GM18858 (cell line): ENCODE measurements around the gene MAGEA4.
"Not testable (repeated sequence)": the region's sequence is repeated elsewhere in the genome, so short reads cannot be mapped to it uniquely, and the experiment has no call there.

ENCODE experiments used
- ATAC-seq: cut with Tn5 transposase; IDR thresholded peaks from one replicate; pipeline ENCODE4 v1.9.1; 2021; ENCODE audit not compliant: unreplicated experiment

The MAGEA4 gene

GRCh38 chrX:151912780-151913179, at the start of gene MAGEA4:
TSS of gene MAGEA4 (plus strand) at chrX:151912889. CDS start at chrX:151923665, 10,776 bp downstream.
- ATAC-seq = no peak

GRCh38 chrX:151870602-151871001, 42.1 kb upstream of the MAGEA4 start:
- ATAC-seq = no peak

GRCh38 chrX:151871244-151871643, 41.4 kb upstream of the MAGEA4 start:
- ATAC-seq = no peak

- ATAC-seq = no peak
These were observed 39.6 kb upstream of the MAGEA4 start for GRCh38 chrX:151873096-151873495.

GRCh38 chrX:151875270-151876026, 37.2 kb upstream of the MAGEA4 start:
- no peak for ATAC-seq

- ATAC-seq = no peak
These were observed 34.1 kb upstream of the MAGEA4 start for GRCh38 chrX:151878574-151878973.

GRCh38 chrX:151879856-151880255, 32.8 kb upstream of the MAGEA4 start:
- no peak for ATAC-seq

- ATAC-seq = no peak
These were observed 31.8 kb upstream of the MAGEA4 start for GRCh38 chrX:151880895-151881294.

GRCh38 chrX:151889421-151889820, 23.3 kb upstream of the MAGEA4 start:
- no peak for ATAC-seq

GRCh38 chrX:151896734-151897474, 15.8 kb upstream of the MAGEA4 start:
- ATAC-seq = no peak

GRCh38 chrX:151899622-151900021, 13.1 kb upstream of the MAGEA4 start:
- ATAC-seq = no peak

GRCh38 chrX:151901826-151902225, 10.9 kb upstream of the MAGEA4 start:
- ATAC-seq = no peak

- ATAC-seq = no peak
These were observed 9.7 kb upstream of the MAGEA4 start for GRCh38 chrX:151902813-151903591.

GRCh38 chrX:151904989-151905388, 7.7 kb upstream of the MAGEA4 start:
- ATAC-seq = no peak

- ATAC-seq = no peak
These were observed 468 bp upstream of the MAGEA4 start for GRCh38 chrX:151912221-151912620.

- ATAC-seq = not testable (repeated sequence)
These were observed 6.0 kb downstream of the MAGEA4 start for GRCh38 chrX:151918736-151919135.

GRCh38 chrX:151919610-151920009, 6.9 kb downstream of the MAGEA4 start:
- no peak for ATAC-seq

- no peak for ATAC-seq
These were observed 7.4 kb downstream of the MAGEA4 start for GRCh38 chrX:151920101-151920500.

- no peak for ATAC-seq
These were observed 7.8 kb downstream of the MAGEA4 start for GRCh38 chrX:151920530-151920929.

GRCh38 chrX:151921292-151921691, 8.6 kb downstream of the MAGEA4 start:
- no peak for ATAC-seq

- no peak for ATAC-seq
These were observed 9.2 kb downstream of the MAGEA4 start for GRCh38 chrX:151921866-151922265.

GRCh38 chrX:151922692-151923091, 10.0 kb downstream of the MAGEA4 start:
- no peak for ATAC-seq
